Endothelial cell of umbilical vein (primary cell): ENCODE measurements around the gene FSCB. TPM values are rescaled to one million over a fixed set of nuclear protein-coding genes. Genes with fewer than 3 reads are reported as not detected.

Experiments used
- BruUV-seq: library from RNA; stranded (reverse); fragments of 400-500 nt; replicated peaks from 2 replicates; lab custom pipeline; 2021; lab: Mats Ljungman, UMichigan
- CTCF ChIA-PET: fragments of 300-600, 350-600 bp; sonication (Branson Sonifier 250); formaldehyde crosslinking; loops from one replicate; lab custom pipeline; 2021; ENCODE audit warnings: antibody characterized with exemption, inconsistent platforms; lab: Charles Lee
- POLR2A ChIA-PET: fragments of 300-600, 350-600 bp; sonication (Branson Sonifier 250); formaldehyde crosslinking; loops from one replicate; lab custom pipeline; 2021; ENCODE audit warnings: antibody characterized with exemption, inconsistent platforms; lab: Charles Lee
- DNase-seq: peaks from one replicate; pipeline ENCODE4 v3.0.0-alpha.2; 2011; ENCODE audit warnings: low read depth, low spot score
- FAIRE-seq: peaks from 2 replicates; lab custom pipeline; 2011; peaks lifted over from hg19 to GRCh38; lab: Jason Lieb, UNC
- H2AFZ ChIP-seq: 2 replicates; pipeline ENCODE4 v1.6.0; 2012; ENCODE audit warnings: low read depth, low read length, control low read depth, inconsistent platforms
- H3K27ac ChIP-seq: 2 replicates; pipeline ENCODE4 v1.5.1; 2011; ENCODE audit warnings: low read depth, mild to moderate bottlenecking, control low read depth, low read length, moderate library complexity; ENCODE audit not compliant: insufficient read depth
- H3K27me3 ChIP-seq, 2 experiments: 2 replicates each; pipeline versions ENCODE4 v1.6.0 to v1.6.1; 2011; ENCODE audit warnings: low read length in 2 of 2, mixed read lengths in 1 of 2; ENCODE audit not compliant: control insufficient read depth in 2 of 2, insufficient read depth in 2 of 2
- H3K36me3 ChIP-seq, 2 experiments: 2 replicates in 1 of 2; 3 replicates in 1 of 2; pipeline ENCODE4 v1.5.1; 2011; ENCODE audit warnings: low read length in 2 of 2, mild to moderate bottlenecking in 1 of 2, moderate library complexity in 1 of 2; ENCODE audit not compliant: control insufficient read depth in 2 of 2, insufficient read depth in 2 of 2; ENCODE audit errors: extremely low read depth in 1 of 2
- H3K4me1 ChIP-seq: 3 replicates; pipeline ENCODE4 v1.5.1; 2011; ENCODE audit warnings: mild to moderate bottlenecking, low read length; ENCODE audit not compliant: control insufficient read depth, insufficient read depth; ENCODE audit errors: extremely low read depth
- H3K4me2 ChIP-seq: 2 replicates; pipeline ENCODE4 v1.6.1; 2011; ENCODE audit warnings: low read length, control low read depth, mixed read lengths; ENCODE audit not compliant: insufficient read depth
- H3K4me3 ChIP-seq, 3 experiments: fragments of 200-600 bp in 1 of 3; sonication (generic), shearing (Covaris generic) in 1 of 3; replicated peaks in 1 of 3; 2 replicates each; pipeline ENCODE4 v1.5.1; 2011 to 2016; ENCODE audit warnings: control low read depth in 3 of 3, low read length in 3 of 3, mild to moderate bottlenecking in 2 of 3, inconsistent platforms in 1 of 3, low read depth in 1 of 3, moderate library complexity in 1 of 3; ENCODE audit not compliant: insufficient read depth in 1 of 3
- H3K79me2 ChIP-seq: 2 replicates; pipeline ENCODE4 v1.6.0; 2012; ENCODE audit warnings: low read length, inconsistent platforms; ENCODE audit not compliant: control insufficient read depth, insufficient read depth
- H3K9ac ChIP-seq: replicated peaks from 2 replicates; pipeline ENCODE3; 2011; ENCODE audit warnings: low read length, control low read depth; ENCODE audit not compliant: insufficient read depth; ENCODE audit errors: extremely low read depth
- H3K9me1 ChIP-seq: replicated peaks from 3 replicates; pipeline ENCODE4 v1.6.0; 2011; ENCODE audit warnings: mild to moderate bottlenecking, low read length; ENCODE audit not compliant: control insufficient read depth, insufficient read depth; ENCODE audit errors: extremely low read depth
- H3K9me3 ChIP-seq: replicated peaks from 2 replicates; pipeline ENCODE4 v1.5.1; 2012; ENCODE audit warnings: low read length, inconsistent platforms; ENCODE audit not compliant: control insufficient read depth, insufficient read depth
- H4K20me1 ChIP-seq: replicated peaks from 2 replicates; pipeline ENCODE3; 2011; ENCODE audit warnings: mild to moderate bottlenecking, low read length; ENCODE audit not compliant: control insufficient read depth, insufficient read depth; ENCODE audit errors: extremely low read depth
- EZH2 ChIP-seq: IDR thresholded peaks from 2 replicates; pipeline ENCODE4 v1.6.1; 2012; ENCODE audit warnings: borderline replicate concordance, low read depth, mild to moderate bottlenecking, moderate library complexity, low read length, inconsistent platforms; ENCODE audit not compliant: severe bottlenecking
- FOS ChIP-seq: IDR thresholded peaks from 2 replicates; pipeline ENCODE4 v1.6.1; 2011; ENCODE audit warnings: mild to moderate bottlenecking, low read length, moderate library complexity, borderline replicate concordance; ENCODE audit not compliant: insufficient read depth
- JUN ChIP-seq: IDR thresholded peaks from 2 replicates; pipeline ENCODE4 v1.6.1; 2011; ENCODE audit warnings: borderline replicate concordance, low read depth; ENCODE audit not compliant: insufficient read length, insufficient read depth
- MYC ChIP-seq: IDR thresholded peaks from one replicate; pipeline ENCODE4 v1.6.1; 2011; ENCODE audit warnings: mild to moderate bottlenecking, low read depth, low read length
- POLR2AphosphoS5 ChIP-seq: IDR thresholded peaks from 2 replicates; pipeline ENCODE4 v1.6.1; 2012; ENCODE audit warnings: low read depth, mild to moderate bottlenecking, control low read depth, low read length, moderate library complexity; ENCODE audit not compliant: insufficient read depth
- dilution Hi-C: fragments of 300-500 bp; cut with MboI; formaldehyde crosslinking; loops from one replicate; pipeline ENCODE4 v1.15.0; 2019; ENCODE audit warnings: low sequenced_read_pairs; ENCODE audit not compliant: extremely low pct_ligation_motif_present
- intact Hi-C: fragments of 100-400 bp; cut with micrococcal nuclease; formaldehyde crosslinking; loops from one replicate; pipeline ENCODE4 v1.10.0; 2022
- polyA plus RNA-seq, 4 experiments: library from polyadenylated mRNA; depleted of rRNA in 3 of 4; stranded (reverse) in 3 of 4; unstranded in 1 of 4; fragments of >200 nt; gene quantifications; 2 replicates each; pipeline versions ENCODE4 v1.2.1 to v1.2.3, GENCODE V29; 2011 to 2012; ENCODE audit warnings: missing spikeins in 1 of 4
- total RNA-seq: library from RNA; stranded (reverse); gene quantifications from 2 replicates; pipeline ENCODE4 v1.2.3, GENCODE V29; 2021
- TF ChIP-seq, protein P1 (sequence below), 2 donors: IDR thresholded peaks; 1 replicate in 1 of 2; 2 replicates in 1 of 2; pipeline ENCODE4 v1.5.1; 2011; ENCODE audit warnings: low read length in 2 of 2, mild to moderate bottlenecking in 2 of 2, moderate library complexity in 2 of 2, control low read depth in 1 of 2, inconsistent platforms in 1 of 2, low read depth in 1 of 2; ENCODE audit not compliant: insufficient read depth in 1 of 2; ENCODE audit errors: extremely low read depth in 1 of 2

Gene FSCB
- total and polyA plus RNA-seq, 2 donors (not counting 3 experiments of a cell fraction or from before 2014, with no cell fraction given), result not detected

- DNase-seq (no peak), FAIRE-seq (no peak)
- Histone ChIP-seq H3K4me2 (no peak overlapping the region), H3K27me3 (no peaks in the 10 kb centered on the region), H3K79me2 (no peaks in the 10 kb centered on the region), H3K27ac (no peak overlapping the region), H3K4me1 (no peaks in the 10 kb centered on the region), H3K9me3 (no peaks in the 10 kb centered on the region), H3K9ac (no peak overlapping the region), H2AFZ (no peak overlapping the region), H3K36me3 (no peaks in the 10 kb centered on the region), H3K4me3 (no peak overlapping the region), H4K20me1 (no peaks in the 10 kb centered on the region), H3K9me1 (no peaks in the 10 kb centered on the region)
- dilution Hi-C loops (no loop called here), intact Hi-C loops (no loop called here)
- TF ChIP-seq MYC (no peak), POLR2AphosphoS5 (no peak), FOS (no peak), JUN (no peak), EZH2 (no peak)
- TF ChIP-seq, protein P1, sequence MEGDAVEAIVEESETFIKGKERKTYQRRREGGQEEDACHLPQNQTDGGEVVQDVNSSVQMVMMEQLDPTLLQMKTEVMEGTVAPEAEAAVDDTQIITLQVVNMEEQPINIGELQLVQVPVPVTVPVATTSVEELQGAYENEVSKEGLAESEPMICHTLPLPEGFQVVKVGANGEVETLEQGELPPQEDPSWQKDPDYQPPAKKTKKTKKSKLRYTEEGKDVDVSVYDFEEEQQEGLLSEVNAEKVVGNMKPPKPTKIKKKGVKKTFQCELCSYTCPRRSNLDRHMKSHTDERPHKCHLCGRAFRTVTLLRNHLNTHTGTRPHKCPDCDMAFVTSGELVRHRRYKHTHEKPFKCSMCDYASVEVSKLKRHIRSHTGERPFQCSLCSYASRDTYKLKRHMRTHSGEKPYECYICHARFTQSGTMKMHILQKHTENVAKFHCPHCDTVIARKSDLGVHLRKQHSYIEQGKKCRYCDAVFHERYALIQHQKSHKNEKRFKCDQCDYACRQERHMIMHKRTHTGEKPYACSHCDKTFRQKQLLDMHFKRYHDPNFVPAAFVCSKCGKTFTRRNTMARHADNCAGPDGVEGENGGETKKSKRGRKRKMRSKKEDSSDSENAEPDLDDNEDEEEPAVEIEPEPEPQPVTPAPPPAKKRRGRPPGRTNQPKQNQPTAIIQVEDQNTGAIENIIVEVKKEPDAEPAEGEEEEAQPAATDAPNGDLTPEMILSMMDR (IDR thresholded peaks at IDR 0.05; ENCODE audit: extremely low read depth in 1 of 2, insufficient read depth in 1 of 2, low read depth in 1 of 2, low read length in 2 of 2), result no peak
- POLR2A ChIA-PET, result no interaction called here
- CTCF ChIA-PET, result no interaction called here
- BruUV-seq, result no TSS peak
Measured at GRCh38 chr14:44461811-44462210, 45.3 kb downstream of the FSCB start.
